Gastroesophageal sphincter (tissue), 3 donors: ENCODE results near the gene STAC2.

Experiments used
- POLR2AphosphoS5 ChIP-seq: sonication (generic); formaldehyde crosslinking; IDR thresholded peaks from one replicate; pipeline ENCODE4 v1.6.1; 2017; ENCODE audit warnings: antibody characterized with exemption
- TF ChIP-seq, protein P1 (sequence below), 4 experiments: fragments of 200-600 bp in 2 of 4; fragments of 450-650 bp in 2 of 4; sonication (generic) in 1 of 4; IDR thresholded peaks; one replicate each; pipeline ENCODE4 v1.5.1; 2017 to 2019; ENCODE audit warnings: antibody characterized with exemption in 4 of 4, mild to moderate bottlenecking in 2 of 4, moderate library complexity in 2 of 4

DNA sequence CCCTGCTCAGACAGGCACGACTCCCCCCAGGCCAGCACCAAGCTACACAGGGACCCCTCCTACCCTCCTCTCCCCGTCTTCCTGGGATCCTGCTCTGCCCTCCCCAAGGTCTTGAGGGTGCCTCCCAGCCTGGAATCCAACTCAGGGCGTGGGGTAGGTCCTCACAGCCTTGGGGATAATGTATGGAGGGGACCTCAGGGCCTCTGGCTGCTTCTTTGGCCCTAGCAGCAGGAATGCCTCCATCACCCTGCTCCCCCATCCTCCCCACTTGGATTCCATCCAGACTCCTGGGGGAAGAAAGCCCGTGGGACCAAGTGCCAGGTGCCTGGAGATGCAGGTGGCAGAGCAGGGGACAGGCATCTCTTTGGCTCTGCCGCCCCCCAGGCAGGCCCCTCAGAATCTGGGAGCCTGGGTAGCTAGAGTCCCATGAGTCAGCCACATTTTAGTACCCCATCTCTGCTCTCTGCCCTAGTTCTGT, 10.7 kb upstream of the STAC2 start:
- TF ChIP-seq, protein P1, sequence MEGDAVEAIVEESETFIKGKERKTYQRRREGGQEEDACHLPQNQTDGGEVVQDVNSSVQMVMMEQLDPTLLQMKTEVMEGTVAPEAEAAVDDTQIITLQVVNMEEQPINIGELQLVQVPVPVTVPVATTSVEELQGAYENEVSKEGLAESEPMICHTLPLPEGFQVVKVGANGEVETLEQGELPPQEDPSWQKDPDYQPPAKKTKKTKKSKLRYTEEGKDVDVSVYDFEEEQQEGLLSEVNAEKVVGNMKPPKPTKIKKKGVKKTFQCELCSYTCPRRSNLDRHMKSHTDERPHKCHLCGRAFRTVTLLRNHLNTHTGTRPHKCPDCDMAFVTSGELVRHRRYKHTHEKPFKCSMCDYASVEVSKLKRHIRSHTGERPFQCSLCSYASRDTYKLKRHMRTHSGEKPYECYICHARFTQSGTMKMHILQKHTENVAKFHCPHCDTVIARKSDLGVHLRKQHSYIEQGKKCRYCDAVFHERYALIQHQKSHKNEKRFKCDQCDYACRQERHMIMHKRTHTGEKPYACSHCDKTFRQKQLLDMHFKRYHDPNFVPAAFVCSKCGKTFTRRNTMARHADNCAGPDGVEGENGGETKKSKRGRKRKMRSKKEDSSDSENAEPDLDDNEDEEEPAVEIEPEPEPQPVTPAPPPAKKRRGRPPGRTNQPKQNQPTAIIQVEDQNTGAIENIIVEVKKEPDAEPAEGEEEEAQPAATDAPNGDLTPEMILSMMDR (IDR thresholded peaks at IDR 0.05) = no peak
- TF ChIP-seq POLR2AphosphoS5 = no peak
